ENCODE data around the gene NELFA. TPM values are rescaled to one million over a fixed set of nuclear protein-coding genes. Genes with fewer than 3 reads are reported as not detected.
"Not testable (repeated sequence)": the region's sequence is repeated elsewhere in the genome, so short reads cannot be mapped to it uniquely, and the experiment has no call there.

The NELFA gene
- total and polyA plus RNA-seq, 4 donors = 17.8 to 33.6 (median 24.7) TPM

DNA sequence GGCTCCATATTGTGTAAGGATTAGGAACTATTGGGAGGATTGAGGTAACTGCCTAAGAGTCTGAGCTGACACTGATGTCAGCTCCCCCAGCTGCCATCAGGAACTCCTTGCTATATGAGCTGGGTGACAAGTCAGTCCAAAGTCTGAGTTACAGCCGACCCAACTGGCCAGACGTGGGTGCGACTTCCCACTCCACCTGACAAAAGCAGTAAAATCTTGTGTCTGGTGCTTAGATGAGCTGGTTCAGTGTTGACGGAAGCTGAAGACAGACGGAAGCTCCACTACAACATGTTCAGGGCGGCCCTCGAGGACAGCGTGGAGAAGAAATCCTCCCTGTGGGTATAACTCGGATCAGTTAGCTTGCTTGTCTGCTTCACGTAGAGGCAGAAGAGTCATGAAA is 27.6 kb upstream of the NELFA start:
- 87 to 94% methylated on average over 10 of the region's 10 CpGs for WGBS, 2 donors
- ATAC-seq (ENCODE audit: insufficient read depth, low FRiP score) = no peak
- Histone ChIP-seq H3K4me1 (ENCODE audit: control insufficient read depth in 5 of 5, insufficient read depth in 5 of 5, low read length in 5 of 5) (peaks cover 0 to 9% (median 0%) of the 10 kb centered on the region in 5 donors), H3K27ac (ENCODE audit: low read depth in 1 of 2, low read length in 1 of 2) (no peak overlapping the region), H3K36me3 (ENCODE audit: control insufficient read depth in 4 of 4, insufficient read depth in 4 of 4, low read length in 4 of 4) (no peaks in the 10 kb centered on the region), H3K4me3 (no peak overlapping the region), H3K9me3 (ENCODE audit: control insufficient read depth in 4 of 4, insufficient read depth in 3 of 4, low read length in 3 of 4) (peaks cover 0 to 6% (median 0%) of the 10 kb centered on the region in 4 donors), H3K27me3 (ENCODE audit: control insufficient read depth in 3 of 3, insufficient read depth in 3 of 3, low read length in 2 of 3) (peaks cover 7 to 24% (median 17%) of the 10 kb centered on the region in 3 donors), H3K9ac (ENCODE audit: insufficient read depth in 1 of 2, low read length in 2 of 2) (no peak overlapping the region)
- no peak for DNase-seq
- TF ChIP-seq, protein P1, sequence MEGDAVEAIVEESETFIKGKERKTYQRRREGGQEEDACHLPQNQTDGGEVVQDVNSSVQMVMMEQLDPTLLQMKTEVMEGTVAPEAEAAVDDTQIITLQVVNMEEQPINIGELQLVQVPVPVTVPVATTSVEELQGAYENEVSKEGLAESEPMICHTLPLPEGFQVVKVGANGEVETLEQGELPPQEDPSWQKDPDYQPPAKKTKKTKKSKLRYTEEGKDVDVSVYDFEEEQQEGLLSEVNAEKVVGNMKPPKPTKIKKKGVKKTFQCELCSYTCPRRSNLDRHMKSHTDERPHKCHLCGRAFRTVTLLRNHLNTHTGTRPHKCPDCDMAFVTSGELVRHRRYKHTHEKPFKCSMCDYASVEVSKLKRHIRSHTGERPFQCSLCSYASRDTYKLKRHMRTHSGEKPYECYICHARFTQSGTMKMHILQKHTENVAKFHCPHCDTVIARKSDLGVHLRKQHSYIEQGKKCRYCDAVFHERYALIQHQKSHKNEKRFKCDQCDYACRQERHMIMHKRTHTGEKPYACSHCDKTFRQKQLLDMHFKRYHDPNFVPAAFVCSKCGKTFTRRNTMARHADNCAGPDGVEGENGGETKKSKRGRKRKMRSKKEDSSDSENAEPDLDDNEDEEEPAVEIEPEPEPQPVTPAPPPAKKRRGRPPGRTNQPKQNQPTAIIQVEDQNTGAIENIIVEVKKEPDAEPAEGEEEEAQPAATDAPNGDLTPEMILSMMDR (IDR thresholded peaks at IDR 0.05; ENCODE audit: control extremely low read depth, extremely low read depth) = no peak

- not testable (repeated sequence) for H3K36me3 ChIP-seq (ENCODE audit: control insufficient read depth in 4 of 4, insufficient read depth in 4 of 4, low read length in 4 of 4); H3K9ac ChIP-seq (ENCODE audit: insufficient read depth in 1 of 2, low read length in 2 of 2); H3K4me3 ChIP-seq; H3K27ac ChIP-seq (ENCODE audit: low read depth in 1 of 2, low read length in 1 of 2); ATAC-seq (ENCODE audit: insufficient read depth, low FRiP score); DNase-seq; H3K9me3 ChIP-seq (ENCODE audit: control insufficient read depth in 4 of 4, insufficient read depth in 3 of 4, low read length in 3 of 4); H3K4me1 ChIP-seq (ENCODE audit: control insufficient read depth in 5 of 5, insufficient read depth in 5 of 5, low read length in 5 of 5); H3K27me3 ChIP-seq (ENCODE audit: control insufficient read depth in 3 of 3, insufficient read depth in 3 of 3, low read length in 2 of 3)
These were observed 22.4 kb upstream of the NELFA start for GRCh38 chr4:2031161-2031560.

DNA sequence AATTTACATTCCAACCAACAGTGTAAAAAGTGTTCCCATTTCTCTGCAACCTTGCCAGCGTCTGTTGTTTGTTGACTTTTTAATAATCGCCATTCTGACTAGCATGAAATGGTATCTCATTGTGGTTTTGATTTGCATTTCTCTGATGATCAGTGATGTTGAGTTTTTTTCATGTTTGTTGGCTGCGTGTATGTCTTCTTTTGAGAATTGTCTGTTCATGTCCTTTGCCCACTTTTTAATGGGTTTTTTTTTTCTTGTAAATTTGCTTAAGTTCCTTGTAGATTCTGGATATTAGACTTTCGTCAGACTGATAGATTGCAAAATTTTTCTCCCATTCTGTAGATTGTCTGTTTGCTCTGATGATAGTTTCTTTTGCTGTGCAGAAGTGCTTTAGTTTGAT is 18.3 kb upstream of the NELFA start:
- ATAC-seq (ENCODE audit: insufficient read depth, low FRiP score); DNase-seq; H3K36me3 ChIP-seq (ENCODE audit: control insufficient read depth in 4 of 4, insufficient read depth in 4 of 4, low read length in 4 of 4); H3K9ac ChIP-seq (ENCODE audit: insufficient read depth in 1 of 2, low read length in 2 of 2); H3K9me3 ChIP-seq (ENCODE audit: control insufficient read depth in 4 of 4, insufficient read depth in 3 of 4, low read length in 3 of 4); H3K27me3 ChIP-seq (ENCODE audit: control insufficient read depth in 3 of 3, insufficient read depth in 3 of 3, low read length in 2 of 3); H3K27ac ChIP-seq (ENCODE audit: low read depth in 1 of 2, low read length in 1 of 2); H3K4me3 ChIP-seq; H3K4me1 ChIP-seq (ENCODE audit: control insufficient read depth in 5 of 5, insufficient read depth in 5 of 5, low read length in 5 of 5): not testable (repeated sequence)
- WGBS, 2 donors = 85 to 86% methylated on average over 4 of the region's 4 CpGs

GRCh38 chr4:2025817-2026216 is 17.0 kb upstream of the NELFA start:
- H3K9me3 ChIP-seq (ENCODE audit: control insufficient read depth in 4 of 4, insufficient read depth in 3 of 4, low read length in 3 of 4) = no peaks in the 10 kb centered on the region
- H3K9ac ChIP-seq (ENCODE audit: insufficient read depth in 1 of 2, low read length in 2 of 2) = no peak overlapping the region
- ATAC-seq (ENCODE audit: insufficient read depth, low FRiP score) (no peak), DNase-seq (no peak)
- no peaks in the 10 kb centered on the region for H3K4me1 ChIP-seq (ENCODE audit: control insufficient read depth in 5 of 5, insufficient read depth in 5 of 5, low read length in 5 of 5)
- no peaks in the 10 kb centered on the region for H3K27me3 ChIP-seq (ENCODE audit: control insufficient read depth in 3 of 3, insufficient read depth in 3 of 3, low read length in 2 of 3)
- no peak overlapping the region for H3K27ac ChIP-seq (ENCODE audit: low read depth in 1 of 2, low read length in 1 of 2)
- no peak overlapping the region for H3K4me3 ChIP-seq
- TF ChIP-seq, protein P1 (IDR thresholded peaks at IDR 0.05; ENCODE audit: control extremely low read depth, extremely low read depth) = no peak
- H3K36me3 ChIP-seq (ENCODE audit: control insufficient read depth in 4 of 4, insufficient read depth in 4 of 4, low read length in 4 of 4) = no peaks in the 10 kb centered on the region

- Histone ChIP-seq H3K4me3 (no peak overlapping the region), H3K27me3 (ENCODE audit: control insufficient read depth in 3 of 3, insufficient read depth in 3 of 3, low read length in 2 of 3) (no peaks in the 10 kb centered on the region)
- no peak for ATAC-seq (ENCODE audit: insufficient read depth, low FRiP score)
These were observed 15.9 kb upstream of the NELFA start for GRCh38 chr4:2024683-2025082.

DNA sequence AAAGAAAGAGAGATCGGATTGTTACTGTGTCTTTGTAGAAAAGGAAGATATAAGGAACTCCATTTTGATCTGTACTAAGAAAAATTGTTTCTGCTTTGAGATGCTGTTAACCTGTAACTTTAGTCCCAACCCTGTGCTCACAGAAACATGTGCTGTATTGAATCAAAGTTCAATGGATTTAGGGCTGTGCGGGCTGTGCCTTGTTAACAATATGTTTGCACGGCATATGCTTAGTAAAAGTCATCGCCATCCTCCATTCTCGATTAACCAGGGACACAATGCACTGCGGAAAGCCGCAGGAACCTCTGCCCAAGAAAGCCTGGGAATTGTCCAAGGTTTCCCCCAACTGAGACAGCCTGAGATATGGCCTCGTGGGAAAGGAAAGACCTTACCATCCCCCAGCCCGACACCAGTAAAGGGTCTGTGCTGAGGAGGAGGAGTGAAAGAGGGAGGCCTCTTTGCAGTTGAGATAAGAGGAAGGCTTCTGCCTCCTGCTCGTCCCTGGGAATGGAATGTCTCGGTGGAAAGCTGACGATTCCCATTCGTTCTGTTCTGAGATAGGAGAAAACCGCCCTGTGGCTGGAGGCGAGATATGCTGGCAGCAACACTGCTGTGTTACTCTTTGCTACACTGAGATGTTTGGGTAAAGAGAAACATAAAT is 12.7 kb upstream of the NELFA start:
- H3K4me3 ChIP-seq; H3K4me1 ChIP-seq (ENCODE audit: control insufficient read depth in 5 of 5, insufficient read depth in 5 of 5, low read length in 5 of 5); H3K36me3 ChIP-seq (ENCODE audit: control insufficient read depth in 4 of 4, insufficient read depth in 4 of 4, low read length in 4 of 4); H3K27ac ChIP-seq (ENCODE audit: low read depth in 1 of 2, low read length in 1 of 2); H3K9me3 ChIP-seq (ENCODE audit: control insufficient read depth in 4 of 4, insufficient read depth in 3 of 4, low read length in 3 of 4); ATAC-seq (ENCODE audit: insufficient read depth, low FRiP score); H3K9ac ChIP-seq (ENCODE audit: insufficient read depth in 1 of 2, low read length in 2 of 2); H3K27me3 ChIP-seq (ENCODE audit: control insufficient read depth in 3 of 3, insufficient read depth in 3 of 3, low read length in 2 of 3): not testable (repeated sequence)
- WGBS, 2 donors = 25 to 29% methylated on average over 15 of the region's 15 CpGs
- peak in 2 of 3 donors; percentile 27 to 42 for DNase-seq

More at GRCh38 chr4:2024683-2025082, 15.9 kb upstream of the NELFA start:
- Histone ChIP-seq H3K9me3 (ENCODE audit: control insufficient read depth in 4 of 4, insufficient read depth in 3 of 4, low read length in 3 of 4) (no peaks in the 10 kb centered on the region), H3K4me1 (ENCODE audit: control insufficient read depth in 5 of 5, insufficient read depth in 5 of 5, low read length in 5 of 5) (no peaks in the 10 kb centered on the region), H3K9ac (ENCODE audit: insufficient read depth in 1 of 2, low read length in 2 of 2) (no peak overlapping the region), H3K36me3 (ENCODE audit: control insufficient read depth in 4 of 4, insufficient read depth in 4 of 4, low read length in 4 of 4) (no peaks in the 10 kb centered on the region), H3K27ac (ENCODE audit: low read depth in 1 of 2, low read length in 1 of 2) (no peak overlapping the region)
- DNase-seq = no peak
- TF ChIP-seq, protein P1 (IDR thresholded peaks at IDR 0.05; ENCODE audit: control extremely low read depth, extremely low read depth) = no peak
